H1 (cell line): ENCODE results near the gene SSU72. TPM values are rescaled to one million over a fixed set of nuclear protein-coding genes. Genes with fewer than 3 reads are reported as not detected.
A peak's percentile ranks its signal among the peaks of the same experiment; 100 is the strongest.

ENCODE experiments used
- CTCF ChIA-PET: fragments of 300-600 bp; sonication (Branson Sonifier 250); formaldehyde crosslinking; loops from one replicate; lab custom pipeline; 2021; ENCODE audit not compliant: partially characterized antibody; lab: Charles Lee
- POLR2A ChIA-PET: fragments of 300-600 bp; sonication (Branson Sonifier 250); formaldehyde crosslinking; loops from one replicate; lab custom pipeline; 2021; ENCODE audit warnings: inconsistent platforms; ENCODE audit not compliant: partially characterized antibody; lab: Charles Lee
- DNase-seq, 2 experiments: peaks; one replicate each; pipeline versions ENCODE4 v3.0.0 to v3.0.0-alpha.2; 2010 to 2022; ENCODE audit warnings: low spot score in 2 of 2, low read depth in 1 of 2, mixed read lengths in 1 of 2
- FAIRE-seq: peaks from 2 replicates; lab custom pipeline; 2011; peaks lifted over from hg19 to GRCh38; lab: Jason Lieb, UNC
- H2AFZ ChIP-seq: 2 replicates; pipeline ENCODE4 v1.8.1; 2012; ENCODE audit warnings: low read length, inconsistent platforms
- H2AK5ac ChIP-seq: 2 replicates; pipeline ENCODE4 v1.6.1; 2013; ENCODE audit warnings: low read depth, low read length
- H2BK120ac ChIP-seq: replicated peaks from 2 replicates; pipeline ENCODE3; 2013; ENCODE audit warnings: low read depth, low read length, inconsistent platforms
- H2BK12ac ChIP-seq: 2 replicates; pipeline ENCODE4 v1.6.1; 2013; ENCODE audit warnings: low read depth, low read length
- H2BK15ac ChIP-seq: 2 replicates; pipeline ENCODE4 v1.6.1; 2013; ENCODE audit warnings: low read length
- H2BK20ac ChIP-seq: 2 replicates; pipeline ENCODE4 v1.6.1; 2013; ENCODE audit warnings: low read length
- H2BK5ac ChIP-seq: 2 replicates; pipeline ENCODE4 v1.6.1; 2013; ENCODE audit warnings: low read depth, low read length
- H3K14ac ChIP-seq: 2 replicates; pipeline ENCODE4 v1.6.1; 2013; ENCODE audit warnings: inconsistent platforms; ENCODE audit not compliant: insufficient read length
- H3K18ac ChIP-seq: 2 replicates; pipeline ENCODE4 v1.6.1; 2013; ENCODE audit warnings: low read length; ENCODE audit errors: extremely low read depth
- H3K23ac ChIP-seq: 2 replicates; pipeline ENCODE4 v1.6.1; 2013; ENCODE audit warnings: inconsistent platforms; ENCODE audit not compliant: insufficient read length
- H3K23me2 ChIP-seq: 2 replicates; pipeline ENCODE4 v1.6.1; 2013; ENCODE audit warnings: low read depth, low read length
- H3K27ac ChIP-seq: 2 replicates; pipeline ENCODE4 v1.6.1; 2011; ENCODE audit warnings: low read depth, low read length, inconsistent platforms
- H3K27me3 ChIP-seq, 4 experiments: replicated peaks in 1 of 4; 1 replicate in 1 of 4; 2 replicates in 3 of 4; pipeline versions ENCODE4 v1.6.1 to v1.8.1; 2011 to 2013; ENCODE audit warnings: low read length in 3 of 4, mild to moderate bottlenecking in 3 of 4, inconsistent platforms in 2 of 4, mixed read lengths in 2 of 4, moderate library complexity in 1 of 4; ENCODE audit not compliant: control insufficient read depth in 3 of 4, insufficient read depth in 3 of 4; ENCODE audit errors: extremely low read depth in 1 of 4
- H3K36me3 ChIP-seq, 4 experiments: 2 replicates each; pipeline versions ENCODE4 v1.6.1 to v1.8.1; 2011 to 2013; ENCODE audit warnings: mild to moderate bottlenecking in 4 of 4, low read length in 3 of 4, moderate library complexity in 2 of 4, control low read depth in 1 of 4, inconsistent platforms in 1 of 4; ENCODE audit not compliant: insufficient read depth in 4 of 4, control insufficient read depth in 2 of 4
- H3K4ac ChIP-seq: replicated peaks from 2 replicates; pipeline ENCODE3; 2013; ENCODE audit warnings: low read length, low read depth, mixed read lengths, inconsistent platforms; ENCODE audit not compliant: insufficient read length
- H3K4me1 ChIP-seq, 4 experiments: replicated peaks in 1 of 4; 1 replicate in 1 of 4; 2 replicates in 3 of 4; pipeline versions ENCODE4 v1.6.1 to v1.8.1; 2011 to 2013; ENCODE audit warnings: low read length in 3 of 4, inconsistent platforms in 2 of 4, mixed read lengths in 1 of 4; ENCODE audit not compliant: insufficient read depth in 4 of 4, control insufficient read depth in 3 of 4
- H3K4me2 ChIP-seq, 2 experiments: 2 replicates each; pipeline versions ENCODE4 v1.6.1 to v1.8.1; 2011 to 2013; ENCODE audit warnings: low read depth in 2 of 2, low read length in 2 of 2, control low read depth in 1 of 2, inconsistent platforms in 1 of 2, mild to moderate bottlenecking in 1 of 2; ENCODE audit not compliant: insufficient read depth in 1 of 2
- H3K4me3 ChIP-seq, 4 experiments: fragments of 200-600, 300-600 bp in 1 of 4; sonication (generic), shearing (Covaris generic), sonication (Bioruptor Twin) in 1 of 4; 2 replicates each; pipeline versions ENCODE4 v1.5.1 to v1.8.1; 2011 to 2016; ENCODE audit warnings: low read length in 4 of 4, low read depth in 3 of 4, control low read depth in 2 of 4, inconsistent platforms in 2 of 4, mild to moderate bottlenecking in 2 of 4, mixed read lengths in 1 of 4, moderate library complexity in 1 of 4; ENCODE audit not compliant: insufficient read depth in 2 of 4; ENCODE audit errors: extremely low read depth in 1 of 4
- H3K56ac ChIP-seq: replicated peaks from 2 replicates; pipeline ENCODE3; 2013; ENCODE audit warnings: low read depth, mild to moderate bottlenecking, mixed read lengths, low read length, inconsistent platforms; ENCODE audit not compliant: insufficient read length
- H3K79me1 ChIP-seq: 2 replicates; pipeline ENCODE4 v1.6.1; 2013; ENCODE audit warnings: low read depth, low read length, control low read depth
- H3K79me2 ChIP-seq, 2 experiments: 2 replicates each; pipeline versions ENCODE4 v1.6.1 to v1.8.1; 2012 to 2013; ENCODE audit warnings: low read length in 2 of 2, mild to moderate bottlenecking in 2 of 2, inconsistent platforms in 1 of 2; ENCODE audit not compliant: insufficient read depth in 2 of 2, control insufficient read depth in 1 of 2
- H3K9ac ChIP-seq, 4 experiments: replicated peaks in 1 of 4; 1 replicate in 1 of 4; 2 replicates in 3 of 4; pipeline versions ENCODE4 v1.6.1 to v1.8.1; 2011 to 2013; ENCODE audit warnings: low read depth in 3 of 4, low read length in 3 of 4, control low read depth in 2 of 4, mild to moderate bottlenecking in 2 of 4, moderate library complexity in 2 of 4, inconsistent platforms in 1 of 4; ENCODE audit errors: extremely low read depth in 1 of 4
- H3K9me3 ChIP-seq, 2 experiments: 2 replicates each; pipeline versions ENCODE4 v1.6.1 to v1.8.1; 2012 to 2013; ENCODE audit warnings: mild to moderate bottlenecking in 2 of 2, moderate library complexity in 2 of 2, control low read depth in 1 of 2, inconsistent platforms in 1 of 2, low read depth in 1 of 2, low read length in 1 of 2, mixed read lengths in 1 of 2; ENCODE audit not compliant: insufficient read depth in 2 of 2
- H4K20me1 ChIP-seq, 2 experiments: replicated peaks in 1 of 2; 2 replicates each; pipeline versions ENCODE3 to v1.8.1; 2011 to 2013; ENCODE audit warnings: inconsistent platforms in 2 of 2, low read length in 2 of 2, mild to moderate bottlenecking in 1 of 2; ENCODE audit not compliant: insufficient read depth in 2 of 2, control insufficient read depth in 1 of 2
- H4K5ac ChIP-seq: 2 replicates; pipeline ENCODE4 v1.6.1; 2013; ENCODE audit warnings: low read length, low read depth, mixed read lengths, inconsistent platforms; ENCODE audit not compliant: insufficient read length
- H4K8ac ChIP-seq: 2 replicates; pipeline ENCODE4 v1.8.0; 2013; ENCODE audit warnings: mild to moderate bottlenecking, moderate library complexity, low read length, inconsistent platforms; ENCODE audit not compliant: insufficient read depth; ENCODE audit errors: extremely low read depth
- H4K91ac ChIP-seq: replicated peaks from 2 replicates; pipeline ENCODE3; 2013; ENCODE audit warnings: low read length, mixed read lengths, inconsistent platforms; ENCODE audit not compliant: insufficient read length
- GABPA ChIP-seq: IDR thresholded peaks from 2 replicates; pipeline ENCODE4 v1.6.1; 2011; ENCODE audit warnings: mild to moderate bottlenecking, low read length, moderate library complexity, borderline replicate concordance; ENCODE audit not compliant: insufficient read depth
- SAP30 ChIP-seq: fragments of 300-600 bp; sonication (generic); IDR thresholded peaks from 2 replicates; pipeline ENCODE4 v1.7.1; 2012; ENCODE audit warnings: low read length, moderate library complexity, mild to moderate bottlenecking, inconsistent platforms; ENCODE audit not compliant: insufficient read depth, insufficient replicate concordance
- SP1 ChIP-seq: IDR thresholded peaks from 2 replicates; pipeline ENCODE4 v1.6.1; 2011; ENCODE audit warnings: low read depth, low read length
- SRF ChIP-seq: IDR thresholded peaks from 2 replicates; pipeline ENCODE4 v1.6.1; 2011; ENCODE audit warnings: mild to moderate bottlenecking, low read depth, low read length, moderate library complexity
- WGBS, 2 experiments: shearing (Covaris generic) in 1 of 2; methylation state at CpG; one replicate each; pipeline versions ENCODE4 v1.1.6 to v1.1.7; 2013 to 2015; ENCODE audit warnings: low lambda C conversion rate in 2 of 2, mixed read lengths in 2 of 2, inconsistent platforms in 1 of 2, low coverage in 1 of 2, missing lambda C conversion rate in 1 of 2; ENCODE audit not compliant: insufficient replicate concordance in 2 of 2, insufficient coverage in 1 of 2, insufficient read length in 1 of 2; ENCODE audit errors: extremely low coverage in 1 of 2, missing lambda C conversion rate in 1 of 2; 5-methylcytosine and 5-hydroxymethylcytosine counted together
- polyA plus RNA-seq, 7 experiments: library from polyadenylated mRNA; depleted of rRNA in 3 of 7; stranded (reverse) in 5 of 7; unstranded in 2 of 7; fragments of >200 nt in 5 of 7; fragments of 200-250 nt in 2 of 7; gene quantifications; 1 replicate in 5 of 7; 2 replicates in 1 of 7; 4 replicates in 1 of 7; pipeline versions ENCODE4 v1.2.1 to v1.2.3, GENCODE V29; 2011 to 2013; ENCODE audit warnings: missing spikeins in 2 of 7, mixed read lengths in 2 of 7
- total RNA-seq: library from RNA; stranded (reverse); fragmentation: NEBNext Ultra II Directional; extraction: Animal tissue kit (Norgen Biotek cat#: 25700); gene quantifications from 2 replicates; pipeline ENCODE4 v1.2.1, GENCODE V29; 2021

Gene SSU72
- total and polyA plus RNA-seq, 2 of the 8 experiments (the other 6 are each of a cell fraction or from before 2014, with no cell fraction given), result 110 to 165 TPM

- TF ChIP-seq GABPA (no peak), SP1 (no peak), SAP30 (no peak), SRF (no peak)
- H3K9me3 ChIP-seq, result no peaks in the 10 kb centered on the region
- peaks cover 0 to 24% (median 18%) of the 10 kb centered on the region in 4 experiments; a peak in 6 of 7 replicates for H3K4me1 ChIP-seq
- H4K5ac ChIP-seq, result no peak overlapping the region
- H3K4ac ChIP-seq, result no peak overlapping the region
- H3K18ac ChIP-seq, result peak overlapping the region; percentile 2; the same call in 1 of the 2 replicates
- H3K27ac ChIP-seq, result no peak overlapping the region
- WGBS, 2 experiments, result 89% methylated on average over 13 of the region's 13 CpGs; no CpG with 5 or more reads in 1 of the 2 experiments
- no peak overlapping the region for H4K8ac ChIP-seq
- H2AFZ ChIP-seq, result no peak overlapping the region
- no peak overlapping the region for H4K91ac ChIP-seq
- peak overlapping the region; percentile 52 to 86 for H3K4me2 ChIP-seq
- no peak overlapping the region for H3K56ac ChIP-seq
- CTCF ChIA-PET, result interaction anchor here (0.6 to 3.1 kb wide), 8 partner anchors 11 to 299 kb away, joined by 3 to 18 read pairs (median 4); no protein-coding TSS in a partner anchor
- H2BK5ac ChIP-seq, result no peak overlapping the region
- peaks cover 13 to 41% (median 34%) of the 10 kb centered on the region in 4 experiments for H3K27me3 ChIP-seq
- H3K23me2 ChIP-seq, result peaks cover 16% of the 10 kb centered on the region; the same call in 1 of the 2 replicates
- H3K79me1 ChIP-seq, result no peaks in the 10 kb centered on the region
- H3K79me2 ChIP-seq, result no peaks in the 10 kb centered on the region
- H3K36me3 ChIP-seq, result no peaks in the 10 kb centered on the region
- H2BK20ac ChIP-seq, result no peak overlapping the region
- peak overlapping the region in 1 of 4 experiments; percentile 63; a peak in 4 of 8 replicates for H3K4me3 ChIP-seq
- H3K23ac ChIP-seq, result no peak overlapping the region
- DNase-seq (no peak), FAIRE-seq (no peak)
- peaks cover 2 to 6% of the 10 kb centered on the region in 2 experiments for H4K20me1 ChIP-seq
- no peak overlapping the region for H3K14ac ChIP-seq
- H3K9ac ChIP-seq, result no peak overlapping the region
- H2BK15ac ChIP-seq, result no peak overlapping the region
- 0 out of 2 replicates have a peak overlapping the region, but pooled peaks have one; percentile 17 for H2BK12ac ChIP-seq
- POLR2A ChIA-PET, result interaction anchor here (0.7 to 2.7 kb wide), 8 partner anchors 11 to 40 kb away, joined by 3 to 10 read pairs (median 6); partner anchors contain the start of genes MIB2 and SSU72
- H2BK120ac ChIP-seq, result no peak overlapping the region
- 0 out of 2 replicates have a peak overlapping the region, but pooled peaks have one; percentile 13 for H2AK5ac ChIP-seq
These were observed 24.0 kb upstream of the SSU72 start for GRCh38 chr1:1598720-1599029.
